Femur (tissue), 1 donor: ENCODE measurements around the gene LRRFIP1.
A peak's percentile ranks its signal among the peaks of the same experiment; 100 is the strongest.

ENCODE experiments used
- DNase-seq: peaks from one replicate; pipeline ENCODE4 v3.0.0-alpha.2; 2017

Gene LRRFIP1

GRCh38 chr2:237798236-237799059 is 171.1 kb downstream of the LRRFIP1 start, which contains the start of gene RBM44:
Gene RBM44 (plus strand): TSS chr2:237798779. CDS start chr2:237813610, 14,831 bp downstream.
- DNase-seq: no peak

DNA sequence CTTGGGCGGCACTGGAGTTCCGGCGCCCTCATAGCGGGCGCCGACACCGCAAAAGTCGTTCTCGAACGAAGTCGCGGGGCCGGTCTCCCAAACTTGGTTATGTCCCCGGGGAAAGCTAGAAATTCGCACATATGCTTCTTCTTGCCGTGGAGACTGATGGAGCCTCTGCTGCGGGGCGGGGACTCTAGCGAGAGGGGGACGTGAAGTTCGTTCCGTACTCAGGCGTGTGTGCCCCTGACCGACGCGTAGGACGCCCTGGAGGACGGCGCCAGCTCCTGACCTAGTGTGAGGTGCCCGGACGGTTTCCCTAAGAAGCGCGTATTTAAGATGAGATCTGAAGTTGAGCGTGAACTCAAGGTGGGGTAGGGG is 171.7 kb downstream of the LRRFIP1 start:
- DNase-seq: no peak

- DNase-seq: no peak
Measured at GRCh38 chr2:237801466-237801865, 174.1 kb downstream of the LRRFIP1 start.

DNA sequence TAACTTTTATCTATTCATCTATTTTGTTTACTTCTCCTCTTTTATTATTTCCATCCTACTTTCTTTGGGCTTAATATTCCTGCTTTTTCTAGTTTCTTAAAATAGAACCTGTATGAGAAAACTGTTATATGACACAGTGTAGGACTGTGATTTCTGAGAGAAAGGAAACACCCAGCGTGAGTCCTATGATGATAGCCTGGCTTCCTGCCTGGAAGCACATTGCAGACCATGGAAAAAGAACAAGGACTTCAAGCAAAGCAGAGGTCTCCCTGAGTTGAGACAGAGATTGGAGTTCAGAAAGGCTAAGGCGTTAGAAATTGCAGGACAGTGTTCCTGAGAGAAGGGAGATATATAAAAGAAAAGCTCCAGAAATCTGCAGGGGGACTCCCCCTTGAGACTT is 178.9 kb downstream of the LRRFIP1 start:
- peak; percentile 44 for DNase-seq

GRCh38 chr2:237815637-237816036 is 188.2 kb downstream of the LRRFIP1 start:
- no peak for DNase-seq

- DNase-seq: no peak
Measured at GRCh38 chr2:237816531-237816930, 189.1 kb downstream of the LRRFIP1 start.

DNA sequence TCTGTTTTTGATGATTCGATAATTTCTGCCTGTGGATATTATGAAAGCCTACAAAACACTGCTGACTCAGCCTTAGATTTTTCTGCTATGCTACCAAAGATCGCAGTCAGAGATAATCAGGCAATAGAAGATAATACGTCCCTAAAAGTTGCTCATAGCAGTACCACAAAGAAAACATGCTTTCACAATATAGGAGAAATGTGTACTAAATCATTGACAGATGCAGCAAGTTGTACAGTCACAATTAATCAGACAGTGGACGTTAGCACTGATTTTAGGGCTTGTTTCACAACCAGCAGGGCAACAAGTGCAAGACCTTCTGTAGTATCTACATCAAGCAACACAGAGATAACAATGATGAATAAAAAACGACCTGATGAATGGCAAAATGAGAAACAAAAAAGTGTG is 190.7 kb downstream of the LRRFIP1 start:
- no peak for DNase-seq

DNA sequence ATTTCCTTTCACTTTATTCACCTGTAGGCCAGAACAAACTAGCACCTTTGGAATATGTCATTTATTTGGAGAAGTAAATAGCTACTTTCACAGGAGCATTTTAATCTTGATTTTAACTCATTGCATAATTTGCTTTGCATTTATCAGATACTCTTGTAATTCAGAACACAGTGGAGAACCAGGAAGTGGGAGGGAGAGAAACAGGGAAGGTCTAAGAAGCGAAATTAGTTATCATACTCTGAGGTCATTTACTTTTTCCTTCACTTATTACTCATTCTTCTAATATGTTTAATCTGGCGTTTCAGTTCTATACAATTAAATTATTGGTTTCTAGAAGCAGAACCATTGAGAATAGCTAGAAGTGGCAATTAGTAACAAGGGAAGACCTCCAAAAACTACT is 191.8 kb downstream of the LRRFIP1 start:
- DNase-seq: no peak

DNA sequence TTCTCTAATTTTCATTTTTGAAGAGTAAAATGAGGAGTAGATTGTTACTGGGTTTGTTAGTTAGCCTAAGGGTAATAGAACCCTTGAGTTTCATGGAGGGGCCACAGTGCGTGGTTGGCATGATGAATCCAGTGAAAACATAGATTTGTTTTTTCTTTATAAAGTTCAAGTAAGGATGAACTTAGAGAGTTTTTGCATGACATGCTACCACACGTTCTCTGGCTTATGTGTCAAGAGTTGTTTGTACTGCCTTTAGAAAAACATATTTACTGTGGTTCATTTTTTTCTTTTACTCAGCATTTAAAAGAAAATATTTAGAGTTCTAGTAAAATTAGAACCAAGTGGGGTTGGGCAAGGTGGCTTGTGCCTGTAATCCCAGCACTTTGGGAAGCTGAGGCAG is 193.0 kb downstream of the LRRFIP1 start:
- DNase-seq: no peak

GRCh38 chr2:237823544-237823943 is 196.2 kb downstream of the LRRFIP1 start:
- DNase-seq: no peak

- no peak for DNase-seq
Measured at GRCh38 chr2:237824085-237824484, 196.7 kb downstream of the LRRFIP1 start.

GRCh38 chr2:237827421-237827987 is 200.1 kb downstream of the LRRFIP1 start:
- DNase-seq: no peak
